AG04449 (cell line): ENCODE measurements around the gene FZD4.

Source experiments
- CTCF ChIA-PET: fragments of 350-600 bp; formaldehyde crosslinking; extraction: SDS; loops from one replicate; lab custom pipeline; 2021; ENCODE audit warnings: antibody characterized with exemption; lab: Yijun Ruan, JAX
- POLR2A ChIA-PET: fragments of 400-600, 350-600 bp; formaldehyde crosslinking; extraction: SDS; loops from one replicate; lab custom pipeline; 2020; ENCODE audit warnings: antibody characterized with exemption, inconsistent platforms; lab: Yijun Ruan, JAX
- DNase-seq: peaks from one replicate; pipeline ENCODE4 v3.0.0-alpha.2; 2010; ENCODE audit warnings: low read depth, low spot score
- H3K4me3 ChIP-seq: 2 replicates; pipeline ENCODE4 v1.5.1; 2011; ENCODE audit warnings: low read depth, mild to moderate bottlenecking, control low read depth, low read length
- TF ChIP-seq, protein P1 (sequence below): IDR thresholded peaks from one replicate; pipeline ENCODE4 v1.5.1; 2011; ENCODE audit warnings: mild to moderate bottlenecking, moderate library complexity, low read length, control low read depth, inconsistent platforms; ENCODE audit not compliant: insufficient read depth; ENCODE audit errors: missing control alignments

Gene FZD4

GRCh38 chr11:86914865-86915519 is 40.2 kb downstream of the FZD4 start:
- ChIA-PET CTCF (interaction anchor here (2.0 to 13.9 kb wide), 2 partner anchors 10 to 46 kb away, joined by 9 to 397 read pairs; no protein-coding TSS in a partner anchor), POLR2A (no interaction called here)
- H3K4me3 ChIP-seq = no peak overlapping the region
- TF ChIP-seq, protein P1, sequence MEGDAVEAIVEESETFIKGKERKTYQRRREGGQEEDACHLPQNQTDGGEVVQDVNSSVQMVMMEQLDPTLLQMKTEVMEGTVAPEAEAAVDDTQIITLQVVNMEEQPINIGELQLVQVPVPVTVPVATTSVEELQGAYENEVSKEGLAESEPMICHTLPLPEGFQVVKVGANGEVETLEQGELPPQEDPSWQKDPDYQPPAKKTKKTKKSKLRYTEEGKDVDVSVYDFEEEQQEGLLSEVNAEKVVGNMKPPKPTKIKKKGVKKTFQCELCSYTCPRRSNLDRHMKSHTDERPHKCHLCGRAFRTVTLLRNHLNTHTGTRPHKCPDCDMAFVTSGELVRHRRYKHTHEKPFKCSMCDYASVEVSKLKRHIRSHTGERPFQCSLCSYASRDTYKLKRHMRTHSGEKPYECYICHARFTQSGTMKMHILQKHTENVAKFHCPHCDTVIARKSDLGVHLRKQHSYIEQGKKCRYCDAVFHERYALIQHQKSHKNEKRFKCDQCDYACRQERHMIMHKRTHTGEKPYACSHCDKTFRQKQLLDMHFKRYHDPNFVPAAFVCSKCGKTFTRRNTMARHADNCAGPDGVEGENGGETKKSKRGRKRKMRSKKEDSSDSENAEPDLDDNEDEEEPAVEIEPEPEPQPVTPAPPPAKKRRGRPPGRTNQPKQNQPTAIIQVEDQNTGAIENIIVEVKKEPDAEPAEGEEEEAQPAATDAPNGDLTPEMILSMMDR = no peak
- no peak for DNase-seq

DNA sequence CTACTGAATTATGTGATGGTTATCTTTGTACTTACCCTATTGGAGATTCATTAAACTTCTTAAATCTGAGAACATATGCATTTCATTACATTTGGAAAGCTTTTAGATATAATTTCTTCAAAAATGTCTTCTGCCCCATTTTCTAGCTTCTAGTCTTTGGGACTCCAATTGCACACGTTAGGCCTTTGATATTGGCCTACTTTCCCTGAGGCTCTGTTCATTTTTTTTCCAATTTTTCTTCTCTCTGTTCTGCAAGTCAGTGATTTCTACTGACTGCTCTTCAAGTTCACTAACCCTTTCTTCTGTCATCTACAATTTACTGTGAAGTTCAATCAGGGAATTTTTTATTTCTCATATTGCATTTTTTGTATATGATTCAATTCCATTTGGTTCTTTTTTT is 43.0 kb downstream of the FZD4 start:
- H3K4me3 ChIP-seq = no peak overlapping the region
- TF ChIP-seq, protein P1 = no peak
- CTCF ChIA-PET = interaction anchor here (8.2 kb wide), 1 partner anchor 42 kb away, joined by 47 read pairs; no protein-coding TSS in a partner anchor
- DNase-seq = no peak
- POLR2A ChIA-PET = no interaction called here

- no peak overlapping the region for H3K4me3 ChIP-seq
- ChIA-PET CTCF (interaction anchor here (2.1 to 8.2 kb wide), 3 partner anchors 10 to 40 kb away, joined by 5 to 47 read pairs (median 10); no protein-coding TSS in a partner anchor), POLR2A (no interaction called here)
- DNase-seq = no peak
- TF ChIP-seq, protein P1 = no peak
Measured at GRCh38 chr11:86910592-86910991, 44.6 kb downstream of the FZD4 start.

GRCh38 chr11:86906198-86906597 is 49.0 kb downstream of the FZD4 start:
- ChIA-PET POLR2A (no interaction called here), CTCF (interaction anchor here (1.0 to 8.2 kb wide), 4 partner anchors 11 to 36 kb away, joined by 4 to 47 read pairs (median 4); no protein-coding TSS in a partner anchor)
- TF ChIP-seq, protein P1 = no peak
- no peak overlapping the region for H3K4me3 ChIP-seq
- no peak for DNase-seq

GRCh38 chr11:86905252-86905651 is 49.9 kb downstream of the FZD4 start:
- TF ChIP-seq, protein P1 = no peak
- H3K4me3 ChIP-seq = no peak overlapping the region
- CTCF ChIA-PET = interaction anchor here (0.6 to 1.9 kb wide), 3 partner anchors 14 to 1285 kb away, joined by 3 to 13 read pairs (median 4); no protein-coding TSS in a partner anchor
- no peak for DNase-seq
- POLR2A ChIA-PET = no interaction called here

DNA sequence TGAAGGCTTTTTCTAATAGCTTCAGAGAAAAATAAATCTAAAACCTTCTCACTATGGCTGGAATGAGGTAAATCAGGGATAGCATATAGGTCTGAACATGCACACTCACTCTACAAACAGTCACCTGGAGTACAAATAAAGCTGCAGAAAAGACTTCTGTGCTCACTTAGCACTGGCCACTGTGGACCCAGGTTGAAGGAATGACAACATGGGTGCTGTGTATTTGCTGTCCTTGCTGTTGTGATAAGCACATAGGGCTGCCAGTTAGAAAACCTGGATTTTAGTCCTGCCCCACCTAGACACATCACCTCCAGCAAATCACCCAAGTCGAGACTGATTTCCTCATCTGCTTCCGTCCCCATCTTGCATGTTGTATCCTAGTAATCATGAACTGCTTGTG is 51.2 kb downstream of the FZD4 start:
- no peak overlapping the region for H3K4me3 ChIP-seq
- ChIA-PET POLR2A (no interaction called here), CTCF (interaction anchor here (1.0 to 1.9 kb wide), 3 partner anchors 9 to 37 kb away, joined by 3 to 13 read pairs (median 3); no protein-coding TSS in a partner anchor)
- TF ChIP-seq, protein P1 = no peak
- DNase-seq = no peak
